K562 (cell line): ENCODE measurements around the gene C1orf50. TPM values are rescaled to one million over a fixed set of nuclear protein-coding genes. Genes with fewer than 3 reads are reported as not detected.
A peak's percentile ranks its signal among the peaks of the same experiment; 100 is the strongest.

ENCODE experiments used
- ATAC-seq: fragments of 200-7000 bp; cut with Tn5 transposase; 3 replicates; pipeline ENCODE4 v1.9.1; 2020; ENCODE audit warnings: moderate library complexity
- BruUV-seq: library from RNA; stranded (reverse); fragments of 400-500 nt; replicated peaks from 2 replicates; lab custom pipeline; 2021; lab: Mats Ljungman, UMichigan
- CTCF ChIA-PET: fragments of 300-600 bp; formaldehyde crosslinking; extraction: SDS; loops from one replicate; lab custom pipeline; 2021; ENCODE audit warnings: low intra/inter-chr PET ratio; lab: Yijun Ruan, JAX
- POLR2A ChIA-PET: fragments of 300-600, 350-650 bp; sonication (Branson Sonifier 250); formaldehyde crosslinking; extraction: SDS; loops from one replicate; lab custom pipeline; 2021; ENCODE audit warnings: antibody characterized with exemption, inconsistent platforms; lab: Yijun Ruan, JAX
- DNase-seq, 4 experiments: peaks; one replicate each; pipeline versions ENCODE4 v3.0.0 to v3.0.0-alpha.2; 2011 to 2018; ENCODE audit warnings: low spot score in 3 of 4, mixed read lengths in 3 of 4; ENCODE audit errors: extremely low read depth in 1 of 4
- FAIRE-seq: peaks from 2 replicates; lab custom pipeline; 2011; peaks lifted over from hg19 to GRCh38; lab: Jason Lieb, UNC
- H2AFZ ChIP-seq: 2 replicates; pipeline ENCODE4 v1.6.0; 2011; ENCODE audit warnings: low read depth, low read length, control low read depth, inconsistent platforms
- H3K27ac ChIP-seq: fragments of 200-600 bp; 3 replicates; pipeline ENCODE4 v1.8.0; 2011; ENCODE audit warnings: low read depth, mild to moderate bottlenecking, control low read depth, inconsistent platforms, low read length, moderate library complexity, mixed read lengths; ENCODE audit errors: extremely low read depth
- H3K27me3 ChIP-seq, 2 experiments: fragments of 300-600 bp in 1 of 2; 2 replicates in 1 of 2; 3 replicates in 1 of 2; pipeline versions ENCODE4 v1.6.0 to v1.8.0; 2011; ENCODE audit warnings: inconsistent platforms in 2 of 2, low read length in 2 of 2, mild to moderate bottlenecking in 1 of 2, mixed read lengths in 1 of 2, moderate library complexity in 1 of 2; ENCODE audit not compliant: control insufficient read depth in 2 of 2, insufficient read depth in 2 of 2
- H3K36me3 ChIP-seq: fragments of 300-600 bp; 3 replicates; pipeline ENCODE4 v1.8.0; 2011; ENCODE audit warnings: mild to moderate bottlenecking, low read length, inconsistent platforms; ENCODE audit not compliant: control insufficient read depth, insufficient read depth
- H3K4me1 ChIP-seq, 2 experiments: fragments of 200-600 bp in 1 of 2; replicated peaks in 1 of 2; 2 replicates in 1 of 2; 3 replicates in 1 of 2; pipeline versions ENCODE4 v1.5.1 to v1.8.0; 2011; ENCODE audit warnings: inconsistent platforms in 2 of 2, low read length in 2 of 2, mild to moderate bottlenecking in 1 of 2, mixed read lengths in 1 of 2, moderate library complexity in 1 of 2; ENCODE audit not compliant: control insufficient read depth in 2 of 2, insufficient read depth in 2 of 2
- H3K4me2 ChIP-seq: 2 replicates; pipeline ENCODE4 v1.6.1; 2011; ENCODE audit warnings: low read length, control low read depth, inconsistent platforms, mixed read lengths; ENCODE audit not compliant: insufficient read depth
- H3K4me3 ChIP-seq: fragments of 200-600 bp; sonication (generic), shearing (Covaris generic); 2 replicates; pipeline ENCODE4 v1.5.1; 2016; ENCODE audit warnings: control low read depth, inconsistent platforms
- H3K79me2 ChIP-seq: fragments of 200-600 bp; 3 replicates; pipeline ENCODE4 v1.8.0; 2011; ENCODE audit warnings: low read length, inconsistent platforms; ENCODE audit not compliant: control insufficient read depth, insufficient read depth
- H3K9ac ChIP-seq, 2 experiments: 2 replicates each; pipeline versions ENCODE4 v1.6.0 to v1.6.1; 2011; ENCODE audit warnings: low read depth in 2 of 2, low read length in 2 of 2, control low read depth in 1 of 2, inconsistent platforms in 1 of 2, mild to moderate bottlenecking in 1 of 2, mixed read lengths in 1 of 2; ENCODE audit not compliant: insufficient read depth in 1 of 2
- H3K9me1 ChIP-seq: one replicate; pipeline ENCODE4 v1.6.0; 2011; ENCODE audit warnings: inconsistent platforms, mild to moderate bottlenecking, low read length, moderate library complexity; ENCODE audit not compliant: control insufficient read depth, insufficient read depth
- H3K9me3 ChIP-seq: replicated peaks from 2 replicates; pipeline ENCODE4 v1.5.1; 2011; ENCODE audit warnings: low read depth, low read length, inconsistent platforms; ENCODE audit not compliant: control insufficient read depth, insufficient read depth
- H4K20me1 ChIP-seq: replicated peaks from 2 replicates; pipeline ENCODE4 v1.6.1; 2011; ENCODE audit warnings: low read length, inconsistent platforms, mixed read lengths; ENCODE audit not compliant: control insufficient read depth, insufficient read depth
- NELFE ChIP-seq: IDR thresholded peaks from 2 replicates; pipeline ENCODE4 v1.6.1; 2011; ENCODE audit warnings: mild to moderate bottlenecking; ENCODE audit not compliant: insufficient read depth, insufficient read length
- NR2C2 ChIP-seq, 2 experiments: fragments of 200-800 bp in 1 of 2; sonication (Bioruptor generic) in 1 of 2; sonication (generic) in 1 of 2; formaldehyde crosslinking in 1 of 2; IDR thresholded peaks; 2 replicates each; pipeline versions ENCODE4 v1.6.1 to v1.8.0; 2016 to 2022; ENCODE audit warnings: mild to moderate bottlenecking in 1 of 2, missing compliant biosample characterization in 1 of 2, missing genetic modification characterization in 1 of 2, missing genetic modification reagents in 1 of 2
- PCBP1 ChIP-seq: fragments of 200-400 bp; formaldehyde crosslinking; IDR thresholded peaks from 2 replicates; pipeline ENCODE4 v1.6.1; 2018; ENCODE audit warnings: mild to moderate bottlenecking, low read depth, low read length; ENCODE audit not compliant: poor library complexity, severe bottlenecking
- RFX5 ChIP-seq: IDR thresholded peaks from 2 replicates; pipeline ENCODE4 v1.6.1; 2011; ENCODE audit warnings: low read depth, mild to moderate bottlenecking, improper control_type of control experiment, low read length
- SP2 ChIP-seq: IDR thresholded peaks from 2 replicates; pipeline ENCODE4 v1.6.1; 2011; ENCODE audit warnings: mild to moderate bottlenecking, low read depth, low read length, moderate library complexity; ENCODE audit not compliant: poor library complexity, severe bottlenecking; ENCODE audit errors: extremely low read depth
- TARDBP ChIP-seq: fragments of 450-650 bp; IDR thresholded peaks from 2 replicates; pipeline ENCODE4 v1.6.1; 2016
- WGBS: fragments of 100-300 bp; shearing (Covaris generic); methylation state at CpG from one replicate; pipeline ENCODE4 v1.1.6; 2016; ENCODE audit warnings: low coverage, mixed read lengths; ENCODE audit not compliant: insufficient coverage; ENCODE audit errors: missing lambda C conversion rate; 5-methylcytosine and 5-hydroxymethylcytosine counted together
- in situ Hi-C: fragments of 300-500 bp; cut with MboI; formaldehyde crosslinking; loops from 4 replicates; pipeline ENCODE4 v1.15.0; 2018; ENCODE audit warnings: inconsistent platforms, mixed read lengths
- intact Hi-C: fragments of 100-400 bp; cut with micrococcal nuclease; formaldehyde crosslinking; loops from 2 replicates; pipeline ENCODE4 v1.14.2; 2022
- polyA plus RNA-seq, 8 experiments: library from polyadenylated mRNA; depleted of rRNA in 4 of 8; stranded (reverse) in 5 of 8; unstranded in 3 of 8; fragments of >200 nt; fragmentation: Nextera tagmentation in 2 of 8; fragmentation: Illumina TruSeq in 1 of 8; extraction: Ambion mirVana in 2 of 8; extraction: Trizol in 1 of 8; gene quantifications; 2 replicates each; pipeline versions ENCODE4 v1.2.1 to v1.2.3, GENCODE V29; 2011 to 2014; ENCODE audit warnings: inconsistent platforms in 1 of 8, missing spikeins in 1 of 8
- total RNA-seq, 7 experiments: library from RNA; depleted of rRNA in 6 of 7; stranded (reverse); fragments of >200 nt in 6 of 7; fragmentation: Illumina TruSeq in 2 of 7; extraction: Trizol in 2 of 7; gene quantifications; 2 replicates each; pipeline versions ENCODE4 v1.2.1 to v1.2.3, GENCODE V29; 2011 to 2021; ENCODE audit warnings: low replicate concordance in 1 of 7
- TF ChIP-seq, protein P1 (sequence below): fragments of 450-650 bp; IDR thresholded peaks from 2 replicates; pipeline ENCODE4 v1.6.1; 2016; ENCODE audit warnings: low read depth, mild to moderate bottlenecking, moderate library complexity
- TF ChIP-seq, protein P2 (sequence below): fragments of 450-650 bp; formaldehyde crosslinking; IDR thresholded peaks from 2 replicates; pipeline ENCODE4 v1.4.0; 2020; ENCODE audit warnings: mild to moderate bottlenecking, moderate library complexity

Gene C1orf50
- total and polyA plus RNA-seq, 9 of the 15 experiments (the other 6 are each of a cell fraction or from before 2014, with no cell fraction given), result 0.55 to 13.9 (median 5.2) TPM

DNA sequence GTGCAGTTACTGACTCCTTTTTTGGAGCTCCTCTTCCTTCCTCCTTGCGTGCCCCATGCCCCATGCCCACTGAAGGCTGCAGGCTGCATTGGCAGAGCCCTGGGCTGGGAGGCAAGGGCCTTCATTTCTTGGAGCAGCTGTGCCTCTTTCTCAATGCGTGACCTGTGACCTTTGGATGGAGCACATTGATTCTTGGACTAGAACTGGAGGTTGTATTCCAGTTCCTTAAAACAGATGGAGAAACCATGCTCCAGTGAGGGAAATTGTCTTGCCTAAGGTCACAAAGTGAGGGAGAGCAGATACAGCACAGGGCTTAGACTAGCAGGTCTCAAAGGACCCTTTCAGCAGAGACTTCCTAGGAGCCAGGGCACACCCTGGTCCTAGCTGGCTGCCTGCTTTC, 26.8 kb downstream of the C1orf50 start:
- H4K20me1 ChIP-seq, result no peaks in the 10 kb centered on the region
- intact Hi-C loops (no loop called here), in situ Hi-C loops (no loop called here)
- H3K9ac ChIP-seq, result no peak overlapping the region; a peak in 1 of 4 replicates
- POLR2A ChIA-PET, result interaction anchor here (0.7 to 2.0 kb wide), 6 partner anchors 9 to 867 kb away, joined by 3 to 11 read pairs (median 5); partner anchors contain the start of genes C1orf50, P3H1 and TMEM269
- no peak overlapping the region for H2AFZ ChIP-seq
- FAIRE-seq, result no peak
- H3K9me3 ChIP-seq, result no peaks in the 10 kb centered on the region
- no peak overlapping the region for H3K27ac ChIP-seq
- ATAC-seq, result no peak
- no peak overlapping the region for H3K4me3 ChIP-seq
- H3K27me3 ChIP-seq, result no peaks in the 10 kb centered on the region
- H3K79me2 ChIP-seq, result no peaks in the 10 kb centered on the region
- H3K9me1 ChIP-seq, result no peaks in the 10 kb centered on the region
- DNase-seq, result no peak
- H3K36me3 ChIP-seq, result no peaks in the 10 kb centered on the region
- no peak for TF ChIP-seq TARDBP
- TF ChIP-seq NR2C2 (CRISPR knock-in tag; IDR thresholded peaks at IDR 0.05), result no peak
- TF ChIP-seq NR2C2 (tag; IDR thresholded peaks at IDR 0.05), result peak; percentile 26; the same call in 1 of the 2 replicates
- TF ChIP-seq, protein P1, sequence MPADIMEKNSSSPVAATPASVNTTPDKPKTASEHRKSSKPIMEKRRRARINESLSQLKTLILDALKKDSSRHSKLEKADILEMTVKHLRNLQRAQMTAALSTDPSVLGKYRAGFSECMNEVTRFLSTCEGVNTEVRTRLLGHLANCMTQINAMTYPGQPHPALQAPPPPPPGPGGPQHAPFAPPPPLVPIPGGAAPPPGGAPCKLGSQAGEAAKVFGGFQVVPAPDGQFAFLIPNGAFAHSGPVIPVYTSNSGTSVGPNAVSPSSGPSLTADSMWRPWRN, result no peak
- TF ChIP-seq, all 486 proteins: peak for 1
- no TSS peak for BruUV-seq
- Histone ChIP-seq H3K4me2 (no peak overlapping the region), H3K4me1 (peaks cover 0 to 12% of the 10 kb centered on the region in 2 experiments; a peak in 4 of 5 replicates)
- CTCF ChIA-PET, result no interaction called here
- WGBS, result 67% methylated on average over 2 of the region's 2 CpGs

- ChIA-PET CTCF (no interaction called here), POLR2A (interaction anchor here (0.6 kb wide), 1 partner anchor 9 kb away, joined by 3 read pairs; no protein-coding TSS in a partner anchor)
- Histone ChIP-seq H3K79me2 (no peaks in the 10 kb centered on the region), H4K20me1 (no peaks in the 10 kb centered on the region), H3K4me1 (peaks cover 0 to 12% of the 10 kb centered on the region in 2 experiments; a peak in 4 of 5 replicates), H3K4me2 (no peak overlapping the region), H3K9me1 (no peaks in the 10 kb centered on the region), H3K27me3 (no peaks in the 10 kb centered on the region), H2AFZ (no peak overlapping the region), H3K9ac (no peak overlapping the region), H3K9me3 (no peaks in the 10 kb centered on the region), H3K27ac (no peak overlapping the region), H3K4me3 (no peak overlapping the region), H3K36me3 (no peaks in the 10 kb centered on the region)
- intact Hi-C loops, result no loop called here
- 45% methylated on average over 3 of the region's 3 CpGs for WGBS
- ATAC-seq, result 0 out of 3 replicates have a peak, but pooled peaks have one; percentile 19
- no peak for FAIRE-seq
- no TSS peak for BruUV-seq
- DNase-seq, result no peak
- in situ Hi-C loops, result no loop called here
- TF ChIP-seq, protein P2, sequence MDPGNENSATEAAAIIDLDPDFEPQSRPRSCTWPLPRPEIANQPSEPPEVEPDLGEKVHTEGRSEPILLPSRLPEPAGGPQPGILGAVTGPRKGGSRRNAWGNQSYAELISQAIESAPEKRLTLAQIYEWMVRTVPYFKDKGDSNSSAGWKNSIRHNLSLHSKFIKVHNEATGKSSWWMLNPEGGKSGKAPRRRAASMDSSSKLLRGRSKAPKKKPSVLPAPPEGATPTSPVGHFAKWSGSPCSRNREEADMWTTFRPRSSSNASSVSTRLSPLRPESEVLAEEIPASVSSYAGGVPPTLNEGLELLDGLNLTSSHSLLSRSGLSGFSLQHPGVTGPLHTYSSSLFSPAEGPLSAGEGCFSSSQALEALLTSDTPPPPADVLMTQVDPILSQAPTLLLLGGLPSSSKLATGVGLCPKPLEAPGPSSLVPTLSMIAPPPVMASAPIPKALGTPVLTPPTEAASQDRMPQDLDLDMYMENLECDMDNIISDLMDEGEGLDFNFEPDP (CRISPR knock-in tag), result no peak
- TF ChIP-seq RFX5 (no peak), NELFE (no peak), PCBP1 (no peak), SP2 (no peak)
Observed at GRCh38 chr1:42797414-42797813, 30.4 kb downstream of the C1orf50 start.
